HL-60 (cell line): ENCODE measurements around the gene LRMDA.

Experiments used
- POLR2AphosphoS5 ChIP-seq: IDR thresholded peaks from 2 replicates; pipeline ENCODE4 v1.6.1; 2012; ENCODE audit warnings: low read depth
- REST ChIP-seq: IDR thresholded peaks from 2 replicates; pipeline ENCODE4 v1.6.1; 2012; ENCODE audit warnings: low read depth; ENCODE audit not compliant: insufficient replicate concordance
- TF ChIP-seq, protein P1 (sequence below): IDR thresholded peaks from one replicate; pipeline ENCODE4 v1.5.1; 2011; ENCODE audit warnings: low read length, control low read depth, inconsistent platforms; ENCODE audit not compliant: insufficient read depth

DNA sequence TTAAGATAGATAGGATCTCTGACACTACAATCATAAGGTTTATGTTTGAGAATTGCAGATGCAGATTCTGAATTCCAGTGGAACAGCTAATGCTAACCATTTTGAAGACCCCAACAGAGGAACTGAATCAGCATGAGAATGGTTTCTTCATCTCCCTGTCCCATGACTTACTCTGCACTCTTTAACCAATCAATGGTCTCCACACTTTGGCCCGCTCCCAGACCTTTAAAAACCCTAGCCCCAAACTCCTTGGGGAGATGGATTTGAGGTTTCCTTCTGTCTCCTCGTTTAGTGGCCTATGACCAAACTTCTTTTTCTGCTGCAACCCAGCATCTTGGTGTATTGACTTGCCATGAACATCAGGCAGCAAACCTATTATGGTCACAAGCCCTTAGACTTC is 804.9 kb downstream of the LRMDA start:
- TF ChIP-seq, protein P1, sequence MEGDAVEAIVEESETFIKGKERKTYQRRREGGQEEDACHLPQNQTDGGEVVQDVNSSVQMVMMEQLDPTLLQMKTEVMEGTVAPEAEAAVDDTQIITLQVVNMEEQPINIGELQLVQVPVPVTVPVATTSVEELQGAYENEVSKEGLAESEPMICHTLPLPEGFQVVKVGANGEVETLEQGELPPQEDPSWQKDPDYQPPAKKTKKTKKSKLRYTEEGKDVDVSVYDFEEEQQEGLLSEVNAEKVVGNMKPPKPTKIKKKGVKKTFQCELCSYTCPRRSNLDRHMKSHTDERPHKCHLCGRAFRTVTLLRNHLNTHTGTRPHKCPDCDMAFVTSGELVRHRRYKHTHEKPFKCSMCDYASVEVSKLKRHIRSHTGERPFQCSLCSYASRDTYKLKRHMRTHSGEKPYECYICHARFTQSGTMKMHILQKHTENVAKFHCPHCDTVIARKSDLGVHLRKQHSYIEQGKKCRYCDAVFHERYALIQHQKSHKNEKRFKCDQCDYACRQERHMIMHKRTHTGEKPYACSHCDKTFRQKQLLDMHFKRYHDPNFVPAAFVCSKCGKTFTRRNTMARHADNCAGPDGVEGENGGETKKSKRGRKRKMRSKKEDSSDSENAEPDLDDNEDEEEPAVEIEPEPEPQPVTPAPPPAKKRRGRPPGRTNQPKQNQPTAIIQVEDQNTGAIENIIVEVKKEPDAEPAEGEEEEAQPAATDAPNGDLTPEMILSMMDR: no peak
- TF ChIP-seq POLR2AphosphoS5 (no peak), REST (no peak)
